RCC 7860 (cell line): ENCODE measurements around the gene FUCA2.
"Not testable (repeated sequence)": the region's sequence is repeated elsewhere in the genome, so short reads cannot be mapped to it uniquely, and the experiment has no call there.

ENCODE experiments used
- DNase-seq: peaks from one replicate; pipeline ENCODE4 v3.0.0-alpha.2; 2015; ENCODE audit warnings: low spot score
- FAIRE-seq: peaks from 2 replicates; lab custom pipeline; 2012; peaks lifted over from hg19 to GRCh38; lab: Jason Lieb, UNC

The FUCA2 gene

DNA sequence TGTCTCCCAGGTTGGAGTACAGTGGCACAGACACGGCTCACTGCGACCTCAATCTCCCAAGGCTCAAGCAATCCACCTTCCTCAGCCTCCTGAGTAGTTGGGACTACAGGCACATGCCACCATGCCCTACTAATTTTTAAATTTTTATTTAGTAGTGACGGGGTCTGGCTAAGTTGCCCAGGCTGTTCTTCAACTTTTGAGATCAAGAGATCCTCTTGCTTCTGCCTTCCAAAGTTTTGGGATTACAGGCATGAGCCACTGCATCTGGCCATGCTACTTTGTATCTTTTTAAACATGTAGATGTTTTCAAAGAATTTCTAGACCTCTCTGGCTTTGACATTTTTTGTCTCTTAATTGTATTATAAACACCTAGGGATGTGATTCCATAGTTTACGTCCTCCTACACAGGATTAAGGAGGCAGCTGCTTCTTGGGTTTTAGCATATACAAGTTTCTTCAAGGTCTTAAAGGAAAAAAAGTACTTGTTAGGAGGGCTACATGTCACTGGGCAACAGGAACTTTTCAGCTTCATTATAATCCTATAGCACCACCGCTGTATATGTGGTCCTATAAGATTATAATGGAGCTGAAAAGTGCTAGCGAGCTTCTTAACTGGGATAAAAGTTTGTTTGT is 62.3 kb downstream of the FUCA2 start:
- DNase-seq (no peak), FAIRE-seq (no peak)

DNA sequence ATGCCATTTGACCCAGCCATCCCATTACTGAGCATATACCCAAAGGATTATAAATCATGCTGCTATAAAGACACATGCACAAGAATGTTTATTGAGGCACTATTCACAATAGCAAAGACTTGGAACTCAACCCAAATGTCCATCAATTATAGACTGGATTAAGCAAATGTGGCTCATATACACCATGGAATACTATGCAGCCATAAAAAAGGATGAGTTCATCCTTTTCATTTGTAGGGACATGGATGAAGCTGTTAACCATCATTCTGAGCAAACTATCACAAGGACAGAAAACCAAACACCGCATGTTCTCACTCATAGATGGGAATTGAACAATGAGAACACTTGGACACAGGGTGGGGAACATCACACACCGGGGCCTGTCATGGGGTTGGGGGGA is 63.7 kb downstream of the FUCA2 start:
- not testable (repeated sequence) for FAIRE-seq, DNase-seq
